Measurements from ENCODE around the gene ASXL3.

ASXL3 gene

GRCh38 chr18:33630476-33630875, 52.5 kb downstream of the ASXL3 start:
- no peak for TF ChIP-seq PAX5 (IDR thresholded peaks at IDR 0.05; ENCODE audit: insufficient read depth, low read length, severe bottlenecking)
- TF ChIP-seq TAF1 (IDR thresholded peaks at IDR 0.05; ENCODE audit: low read depth, low read length) = no peak
- TF ChIP-seq POU2F2 (IDR thresholded peaks at IDR 0.05; ENCODE audit: low read depth, low read length) = no peak
- TF ChIP-seq SPI1 (IDR thresholded peaks at IDR 0.05; ENCODE audit: low read depth, low read length) = no peak
- no peak for TF ChIP-seq POLR2AphosphoS5 (IDR thresholded peaks at IDR 0.05; ENCODE audit: low read depth, low read length)
- no peak for TF ChIP-seq POLR2A (IDR thresholded peaks at IDR 0.05; ENCODE audit: low read depth, low read length)
- DNase-seq (ENCODE audit: insufficient read length, low spot score) = no peak
- FAIRE-seq = no peak

DNA sequence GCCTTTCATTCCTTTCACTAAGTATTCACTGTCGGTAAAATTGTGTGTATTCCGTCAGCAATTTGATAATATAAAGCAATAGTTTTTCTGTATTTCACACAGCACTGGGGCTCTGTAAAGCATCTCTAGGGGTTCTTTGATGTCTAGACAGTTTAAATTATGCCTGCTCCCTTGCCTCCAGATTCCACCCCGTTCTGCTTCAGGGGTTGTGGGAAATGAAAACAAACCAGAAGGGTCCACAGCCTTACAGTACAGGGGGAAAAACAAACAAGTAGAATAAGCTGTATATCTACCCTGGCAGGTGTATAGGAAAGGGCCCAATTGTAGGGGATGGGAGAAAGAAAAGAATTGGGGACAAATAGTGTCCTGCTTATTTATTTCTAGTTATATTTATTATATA, 63.1 kb downstream of the ASXL3 start:
- no peak for DNase-seq (ENCODE audit: insufficient read length, low spot score)
- no peak for TF ChIP-seq SPI1 (IDR thresholded peaks at IDR 0.05; ENCODE audit: low read depth, low read length)
- no peak for TF ChIP-seq POLR2AphosphoS5 (IDR thresholded peaks at IDR 0.05; ENCODE audit: low read depth, low read length)
- no peak for TF ChIP-seq TAF1 (IDR thresholded peaks at IDR 0.05; ENCODE audit: low read depth, low read length)
- TF ChIP-seq POU2F2 (IDR thresholded peaks at IDR 0.05; ENCODE audit: low read depth, low read length) = no peak
- no peak for TF ChIP-seq PAX5 (IDR thresholded peaks at IDR 0.05; ENCODE audit: insufficient read depth, low read length, severe bottlenecking)
- TF ChIP-seq POLR2A (IDR thresholded peaks at IDR 0.05; ENCODE audit: low read depth, low read length) = no peak
- no peak for FAIRE-seq

DNA sequence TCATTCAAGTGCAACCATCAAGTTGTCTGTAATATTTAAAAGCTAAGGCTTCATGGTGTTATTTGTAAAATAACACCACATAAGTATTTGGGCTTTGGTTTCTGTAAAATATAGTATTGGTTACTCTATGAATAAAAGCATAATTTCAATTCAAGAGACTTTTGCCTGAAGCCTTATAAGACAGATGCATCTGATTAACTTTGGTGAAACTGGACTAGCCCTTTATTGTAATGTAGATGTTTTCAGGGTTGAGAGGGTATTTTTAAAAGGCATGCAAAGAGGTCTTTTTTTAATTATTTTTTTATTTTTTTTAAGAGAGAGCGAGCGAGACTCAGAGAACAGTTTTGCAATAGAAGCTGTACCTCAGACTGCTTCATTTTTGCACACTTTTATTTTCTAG, 66.5 kb downstream of the ASXL3 start:
- TF ChIP-seq POLR2A (IDR thresholded peaks at IDR 0.05; ENCODE audit: low read depth, low read length) = no peak
- TF ChIP-seq POLR2AphosphoS5 (IDR thresholded peaks at IDR 0.05; ENCODE audit: low read depth, low read length) = no peak
- no peak for TF ChIP-seq PAX5 (IDR thresholded peaks at IDR 0.05; ENCODE audit: insufficient read depth, low read length, severe bottlenecking)
- no peak for TF ChIP-seq TAF1 (IDR thresholded peaks at IDR 0.05; ENCODE audit: low read depth, low read length)
- no peak for TF ChIP-seq POU2F2 (IDR thresholded peaks at IDR 0.05; ENCODE audit: low read depth, low read length)
- TF ChIP-seq SPI1 (IDR thresholded peaks at IDR 0.05; ENCODE audit: low read depth, low read length) = no peak
- FAIRE-seq = no peak

GRCh38 chr18:33647365-33647764, 69.3 kb downstream of the ASXL3 start:
- FAIRE-seq (no peak), DNase-seq (ENCODE audit: insufficient read length, low spot score) (no peak)
- TF ChIP-seq SPI1 (IDR thresholded peaks at IDR 0.05; ENCODE audit: low read depth, low read length) = no peak
- TF ChIP-seq POU2F2 (IDR thresholded peaks at IDR 0.05; ENCODE audit: low read depth, low read length) = no peak
- no peak for TF ChIP-seq TAF1 (IDR thresholded peaks at IDR 0.05; ENCODE audit: low read depth, low read length)
- TF ChIP-seq PAX5 (IDR thresholded peaks at IDR 0.05; ENCODE audit: insufficient read depth, low read length, severe bottlenecking) = no peak
- TF ChIP-seq POLR2A (IDR thresholded peaks at IDR 0.05; ENCODE audit: low read depth, low read length) = no peak
- no peak for TF ChIP-seq POLR2AphosphoS5 (IDR thresholded peaks at IDR 0.05; ENCODE audit: low read depth, low read length)

More for the DNA sequence above, 66.5 kb downstream of the ASXL3 start:
- no peak for DNase-seq (ENCODE audit: insufficient read length, low spot score)

DNA sequence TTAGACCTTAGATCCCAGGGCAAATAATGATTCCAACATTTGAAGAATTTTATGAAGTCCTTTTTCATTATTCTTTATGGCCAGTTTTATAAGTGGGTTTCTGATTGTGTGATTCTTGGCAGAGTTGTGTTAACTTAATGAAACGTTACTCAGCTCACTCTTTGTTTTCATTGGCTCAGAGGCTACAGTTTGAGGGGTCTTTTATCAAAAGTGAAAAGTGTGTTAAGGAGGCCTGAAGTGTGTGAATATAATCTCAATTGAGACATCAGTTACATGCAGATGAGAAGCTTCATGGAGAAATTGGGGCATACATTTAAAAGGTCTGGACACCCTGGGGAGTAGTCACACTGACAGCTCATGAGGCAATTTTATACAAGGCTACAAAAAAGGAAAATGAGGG, 74.6 kb downstream of the ASXL3 start:
- FAIRE-seq = no peak
- no peak for TF ChIP-seq PAX5 (IDR thresholded peaks at IDR 0.05; ENCODE audit: insufficient read depth, low read length, severe bottlenecking)
- no peak for TF ChIP-seq TAF1 (IDR thresholded peaks at IDR 0.05; ENCODE audit: low read depth, low read length)
- no peak for TF ChIP-seq SPI1 (IDR thresholded peaks at IDR 0.05; ENCODE audit: low read depth, low read length)
- no peak for TF ChIP-seq POLR2AphosphoS5 (IDR thresholded peaks at IDR 0.05; ENCODE audit: low read depth, low read length)
- TF ChIP-seq POU2F2 (IDR thresholded peaks at IDR 0.05; ENCODE audit: low read depth, low read length) = no peak
- TF ChIP-seq POLR2A (IDR thresholded peaks at IDR 0.05; ENCODE audit: low read depth, low read length) = no peak

DNA sequence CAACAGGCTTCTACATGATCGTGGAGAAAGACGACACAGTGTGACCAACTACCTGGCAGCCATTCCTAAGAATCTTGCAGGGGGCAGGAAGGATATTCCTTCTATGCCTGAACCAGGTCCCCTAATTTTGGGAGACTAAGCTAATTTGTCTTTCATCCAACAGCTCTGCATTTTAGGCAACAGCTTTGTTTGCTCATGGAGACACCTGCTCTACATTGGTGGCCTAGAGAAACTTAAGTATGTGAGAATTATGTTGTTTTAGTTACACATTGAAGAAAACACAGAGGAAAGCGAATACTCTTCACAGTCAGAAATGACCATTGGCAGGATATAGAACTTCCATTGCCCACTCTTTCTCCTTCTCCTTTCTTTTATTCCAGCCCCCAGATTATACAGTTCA, 75.2 kb downstream of the ASXL3 start:
- TF ChIP-seq POLR2A (IDR thresholded peaks at IDR 0.05; ENCODE audit: low read depth, low read length) (no peak), TAF1 (IDR thresholded peaks at IDR 0.05; ENCODE audit: low read depth, low read length) (no peak), PAX5 (IDR thresholded peaks at IDR 0.05; ENCODE audit: insufficient read depth, low read length, severe bottlenecking) (no peak), POLR2AphosphoS5 (IDR thresholded peaks at IDR 0.05; ENCODE audit: low read depth, low read length) (no peak), POU2F2 (IDR thresholded peaks at IDR 0.05; ENCODE audit: low read depth, low read length) (no peak)
- FAIRE-seq (no peak), DNase-seq (ENCODE audit: insufficient read length, low spot score) (no peak)

More for the DNA sequence above, 74.6 kb downstream of the ASXL3 start:
- DNase-seq (ENCODE audit: insufficient read length, low spot score) = no peak

DNA sequence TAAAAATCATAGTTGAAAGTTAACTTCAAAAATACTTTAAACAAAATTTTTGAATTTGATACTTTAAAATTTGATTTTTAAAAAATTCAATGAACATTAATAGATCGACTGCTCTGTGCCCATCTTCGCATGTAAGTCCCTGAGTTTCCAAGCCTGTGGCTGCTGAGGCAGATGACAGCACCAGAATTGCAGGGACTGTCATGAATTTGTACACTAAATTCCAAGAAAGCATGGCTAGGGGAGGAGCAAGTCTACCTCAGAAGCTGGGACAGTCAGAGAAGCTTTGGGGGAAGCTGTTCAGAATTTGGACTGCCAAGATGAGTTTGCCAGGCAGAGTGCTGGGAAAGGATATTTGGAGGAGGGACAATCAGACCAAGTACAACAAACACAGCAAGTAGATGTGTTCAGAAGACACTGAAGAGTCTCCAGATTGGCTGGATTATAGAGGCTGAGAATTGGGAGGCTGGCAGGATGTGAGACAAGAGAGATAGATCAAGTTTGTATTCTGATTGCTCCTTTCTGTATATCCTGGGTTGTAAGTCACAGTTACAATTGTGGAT, 79.0 kb downstream of the ASXL3 start:
- DNase-seq (ENCODE audit: insufficient read length, low spot score) = no peak
- FAIRE-seq = no peak
- TF ChIP-seq PAX5 (IDR thresholded peaks at IDR 0.05; ENCODE audit: insufficient read depth, low read length, severe bottlenecking) (no peak), SPI1 (IDR thresholded peaks at IDR 0.05; ENCODE audit: low read depth, low read length) (no peak), TAF1 (IDR thresholded peaks at IDR 0.05; ENCODE audit: low read depth, low read length) (no peak), POLR2AphosphoS5 (IDR thresholded peaks at IDR 0.05; ENCODE audit: low read depth, low read length) (no peak), POLR2A (IDR thresholded peaks at IDR 0.05; ENCODE audit: low read depth, low read length) (no peak), POU2F2 (IDR thresholded peaks at IDR 0.05; ENCODE audit: low read depth, low read length) (no peak)

DNA sequence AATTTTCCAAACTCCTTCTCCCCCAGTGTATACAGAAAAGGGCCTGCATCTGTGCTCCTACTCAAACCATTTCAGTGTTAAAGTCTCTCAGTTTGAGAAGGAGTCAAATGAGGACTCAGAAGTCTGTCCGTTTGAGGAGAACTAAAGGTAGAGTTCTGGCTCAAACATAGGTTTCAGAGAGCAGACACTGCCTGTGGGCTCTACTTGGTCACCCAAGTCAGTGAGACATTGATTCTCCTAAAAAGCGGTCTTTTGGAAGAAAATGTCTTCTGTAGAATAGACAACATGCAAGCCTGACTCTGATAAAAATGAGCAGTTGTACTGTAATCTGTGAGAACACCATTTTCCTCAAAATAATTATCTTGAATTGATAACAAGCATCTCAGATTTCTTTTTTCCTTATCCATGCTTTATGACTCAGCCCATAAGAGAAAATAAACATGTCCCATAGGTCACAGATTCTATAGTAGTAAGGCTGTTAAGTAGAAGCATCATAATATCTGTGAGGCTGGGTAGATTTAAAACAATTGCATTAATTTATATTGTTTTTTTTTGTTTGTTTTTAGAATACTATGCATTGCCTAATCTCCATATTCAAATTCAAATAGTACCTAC, 82.8 kb downstream of the ASXL3 start:
- TF ChIP-seq SPI1 (IDR thresholded peaks at IDR 0.05; ENCODE audit: low read depth, low read length) (no peak), PAX5 (IDR thresholded peaks at IDR 0.05; ENCODE audit: insufficient read depth, low read length, severe bottlenecking) (no peak), POU2F2 (IDR thresholded peaks at IDR 0.05; ENCODE audit: low read depth, low read length) (no peak), POLR2AphosphoS5 (IDR thresholded peaks at IDR 0.05; ENCODE audit: low read depth, low read length) (no peak), TAF1 (IDR thresholded peaks at IDR 0.05; ENCODE audit: low read depth, low read length) (no peak), POLR2A (IDR thresholded peaks at IDR 0.05; ENCODE audit: low read depth, low read length) (no peak)
- no peak for DNase-seq (ENCODE audit: insufficient read length, low spot score)
- no peak for FAIRE-seq

DNA sequence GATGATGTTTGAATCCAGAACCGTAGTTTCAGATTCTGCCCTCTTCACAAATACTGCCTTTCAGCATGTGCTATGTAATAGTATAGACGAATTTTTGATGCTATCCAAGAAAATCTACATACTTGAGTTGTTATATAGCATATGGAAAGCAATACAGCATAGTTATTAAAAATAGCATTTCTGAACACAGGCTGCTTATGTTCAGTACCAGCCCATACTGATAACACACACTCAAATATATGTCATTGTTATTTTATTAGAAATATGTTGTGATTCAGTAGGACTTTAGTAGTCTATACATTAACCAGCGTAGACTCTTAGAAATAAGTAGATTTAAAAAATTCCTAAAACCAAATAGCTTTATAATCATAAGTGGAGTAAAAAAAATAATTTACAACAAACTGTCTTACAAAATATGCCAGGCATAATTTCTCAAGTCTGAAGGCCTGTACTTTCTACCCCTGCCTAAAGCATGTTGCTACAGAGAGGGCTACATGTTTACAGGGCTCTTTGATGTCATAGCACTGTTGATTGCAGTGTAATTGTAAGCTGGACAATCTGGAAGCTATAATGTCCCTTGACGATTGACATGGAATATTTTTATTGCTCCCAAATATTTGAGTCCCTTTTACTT, 86.3 kb downstream of the ASXL3 start:
- no peak for TF ChIP-seq POLR2AphosphoS5 (IDR thresholded peaks at IDR 0.05; ENCODE audit: low read depth, low read length)
- TF ChIP-seq SPI1 (IDR thresholded peaks at IDR 0.05; ENCODE audit: low read depth, low read length) = no peak
- TF ChIP-seq PAX5 (IDR thresholded peaks at IDR 0.05; ENCODE audit: insufficient read depth, low read length, severe bottlenecking) = no peak
- no peak for TF ChIP-seq TAF1 (IDR thresholded peaks at IDR 0.05; ENCODE audit: low read depth, low read length)
- DNase-seq (ENCODE audit: insufficient read length, low spot score) (no peak), FAIRE-seq (no peak)

Measured in GM12891 (cell line).